Measurements from ENCODE around the gene CAMK2A. TPM values are rescaled to one million over a fixed set of nuclear protein-coding genes. Genes with fewer than 3 reads are reported as not detected.
A peak's percentile ranks its signal among the peaks of the same experiment; 100 is the strongest.

CAMK2A gene
- total RNA-seq, 1 donor from 2014 or later: not detected

GRCh38 chr5:150321211-150321610 is 31.6 kb upstream of the CAMK2A start:
- TF ChIP-seq, protein P1, sequence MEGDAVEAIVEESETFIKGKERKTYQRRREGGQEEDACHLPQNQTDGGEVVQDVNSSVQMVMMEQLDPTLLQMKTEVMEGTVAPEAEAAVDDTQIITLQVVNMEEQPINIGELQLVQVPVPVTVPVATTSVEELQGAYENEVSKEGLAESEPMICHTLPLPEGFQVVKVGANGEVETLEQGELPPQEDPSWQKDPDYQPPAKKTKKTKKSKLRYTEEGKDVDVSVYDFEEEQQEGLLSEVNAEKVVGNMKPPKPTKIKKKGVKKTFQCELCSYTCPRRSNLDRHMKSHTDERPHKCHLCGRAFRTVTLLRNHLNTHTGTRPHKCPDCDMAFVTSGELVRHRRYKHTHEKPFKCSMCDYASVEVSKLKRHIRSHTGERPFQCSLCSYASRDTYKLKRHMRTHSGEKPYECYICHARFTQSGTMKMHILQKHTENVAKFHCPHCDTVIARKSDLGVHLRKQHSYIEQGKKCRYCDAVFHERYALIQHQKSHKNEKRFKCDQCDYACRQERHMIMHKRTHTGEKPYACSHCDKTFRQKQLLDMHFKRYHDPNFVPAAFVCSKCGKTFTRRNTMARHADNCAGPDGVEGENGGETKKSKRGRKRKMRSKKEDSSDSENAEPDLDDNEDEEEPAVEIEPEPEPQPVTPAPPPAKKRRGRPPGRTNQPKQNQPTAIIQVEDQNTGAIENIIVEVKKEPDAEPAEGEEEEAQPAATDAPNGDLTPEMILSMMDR (IDR thresholded peaks at IDR 0.05): no peak
- Mint-ChIP-seq H3K27me3 (ENCODE audit: unreplicated experiment) (no peaks in the 10 kb centered on the region), H3K27ac (ENCODE audit: unreplicated experiment) (no peak overlapping the region), H3K4me1 (ENCODE audit: unreplicated experiment) (peaks cover 40% of the 10 kb centered on the region), H3K4me3 (ENCODE audit: unreplicated experiment) (no peak overlapping the region), H3K36me3 (ENCODE audit: unreplicated experiment) (no peaks in the 10 kb centered on the region), H3K9me3 (ENCODE audit: unreplicated experiment) (peaks cover 3% of the 10 kb centered on the region)
- DNase-seq (ENCODE audit: extremely low spot score, unreplicated experiment): no peak

- Mint-ChIP-seq H3K4me3 (ENCODE audit: unreplicated experiment) (no peak overlapping the region), H3K36me3 (ENCODE audit: unreplicated experiment) (no peaks in the 10 kb centered on the region), H3K27me3 (ENCODE audit: unreplicated experiment) (no peaks in the 10 kb centered on the region), H3K27ac (ENCODE audit: unreplicated experiment) (peak overlapping the region; percentile 56), H3K4me1 (ENCODE audit: unreplicated experiment) (peaks cover 40% of the 10 kb centered on the region), H3K9me3 (ENCODE audit: unreplicated experiment) (peaks cover 3% of the 10 kb centered on the region)
- TF ChIP-seq, protein P1 (IDR thresholded peaks at IDR 0.05): no peak
- DNase-seq (ENCODE audit: extremely low spot score, unreplicated experiment): no peak
Measured at GRCh38 chr5:150320044-150320613, 30.6 kb upstream of the CAMK2A start.

- TF ChIP-seq, protein P1 (IDR thresholded peaks at IDR 0.05): no peak
- H3K4me3 Mint-ChIP-seq (ENCODE audit: unreplicated experiment): no peak overlapping the region
Measured at GRCh38 chr5:150319484-150319790, 29.9 kb upstream of the CAMK2A start.

GRCh38 chr5:150318613-150319483 is 29.3 kb upstream of the CAMK2A start:
- Mint-ChIP-seq H3K4me1 (ENCODE audit: unreplicated experiment) (peaks cover 48% of the 10 kb centered on the region), H3K27ac (ENCODE audit: unreplicated experiment) (peak overlapping the region; percentile 28), H3K27me3 (ENCODE audit: unreplicated experiment) (no peaks in the 10 kb centered on the region), H3K9me3 (ENCODE audit: unreplicated experiment) (peaks cover 3% of the 10 kb centered on the region), H3K36me3 (ENCODE audit: unreplicated experiment) (no peaks in the 10 kb centered on the region), H3K4me3 (ENCODE audit: unreplicated experiment) (no peak overlapping the region)
- TF ChIP-seq, protein P1 (IDR thresholded peaks at IDR 0.05): no peak
- DNase-seq (ENCODE audit: extremely low spot score, unreplicated experiment): no peak

More at GRCh38 chr5:150319484-150319790, 29.9 kb upstream of the CAMK2A start:
- no peaks in the 10 kb centered on the region for H3K36me3 Mint-ChIP-seq (ENCODE audit: unreplicated experiment)
- no peak overlapping the region for H3K27ac Mint-ChIP-seq (ENCODE audit: unreplicated experiment)
- DNase-seq (ENCODE audit: extremely low spot score, unreplicated experiment): no peak
- peaks cover 3% of the 10 kb centered on the region for H3K9me3 Mint-ChIP-seq (ENCODE audit: unreplicated experiment)
- H3K27me3 Mint-ChIP-seq (ENCODE audit: unreplicated experiment): no peaks in the 10 kb centered on the region
- H3K4me1 Mint-ChIP-seq (ENCODE audit: unreplicated experiment): peaks cover 44% of the 10 kb centered on the region

Data from osteocyte (in vitro differentiated cells).